Measurements from ENCODE around the gene SPTB.

Gene SPTB

DNA sequence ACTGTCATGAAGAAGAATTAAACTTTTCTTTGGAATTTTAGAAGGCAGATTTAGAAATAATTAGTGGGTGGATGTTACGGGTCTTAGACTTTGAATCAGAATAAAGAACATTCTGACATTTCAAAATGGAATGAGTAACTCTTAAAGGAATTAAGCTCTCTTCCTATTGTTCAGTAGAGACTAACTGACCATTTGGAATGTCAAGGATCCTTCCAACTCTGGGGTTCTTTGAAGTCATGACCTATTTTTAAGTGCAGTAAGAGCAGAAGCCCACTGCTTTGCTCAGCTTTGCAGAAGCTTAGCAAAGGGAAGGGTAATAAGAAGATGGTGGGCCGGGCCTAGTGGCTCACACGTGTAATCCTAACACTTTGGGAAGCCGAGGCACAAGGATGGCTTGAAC lies 38.5 kb upstream of the SPTB start:
- Histone ChIP-seq H3K27ac (ENCODE audit: low read length) (no peak overlapping the region), H3K4me2 (ENCODE audit: low read depth, low read length) (no peak overlapping the region), H3K4me3 (ENCODE audit: low read length) (no peak overlapping the region), H3F3A (ENCODE audit: insufficient read depth, low read length) (no peaks in the 10 kb centered on the region), H3K9me2 (replicated peaks; ENCODE audit: insufficient read depth, low read length) (no peaks in the 10 kb centered on the region), H3K9ac (ENCODE audit: low read length) (no peak overlapping the region), H3K36me3 (replicated peaks; ENCODE audit: insufficient read depth, low read length) (no peaks in the 10 kb centered on the region), H3K27me3 (replicated peaks; ENCODE audit: insufficient read depth, low read length) (no peaks in the 10 kb centered on the region), H3K4me1 (ENCODE audit: low read length) (0 out of 2 replicates have a peak, but pooled peaks cover 5% of the 10 kb centered on the region), H3K9me3 (replicated peaks; ENCODE audit: insufficient read depth, low read length) (no peaks in the 10 kb centered on the region), H3K79me2 (ENCODE audit: low read length) (peaks cover 69% of the 10 kb centered on the region), H4K20me1 (ENCODE audit: insufficient read depth, low read length) (no peaks in the 10 kb centered on the region), H2AFZ (ENCODE audit: low read length) (no peak overlapping the region)
- DNase-seq: no peak
- TF ChIP-seq EZH2 (optimal IDR thresholded peaks at IDR 0.05; ENCODE audit: low read depth, low read length): no peak
- TF ChIP-seq, protein P1, sequence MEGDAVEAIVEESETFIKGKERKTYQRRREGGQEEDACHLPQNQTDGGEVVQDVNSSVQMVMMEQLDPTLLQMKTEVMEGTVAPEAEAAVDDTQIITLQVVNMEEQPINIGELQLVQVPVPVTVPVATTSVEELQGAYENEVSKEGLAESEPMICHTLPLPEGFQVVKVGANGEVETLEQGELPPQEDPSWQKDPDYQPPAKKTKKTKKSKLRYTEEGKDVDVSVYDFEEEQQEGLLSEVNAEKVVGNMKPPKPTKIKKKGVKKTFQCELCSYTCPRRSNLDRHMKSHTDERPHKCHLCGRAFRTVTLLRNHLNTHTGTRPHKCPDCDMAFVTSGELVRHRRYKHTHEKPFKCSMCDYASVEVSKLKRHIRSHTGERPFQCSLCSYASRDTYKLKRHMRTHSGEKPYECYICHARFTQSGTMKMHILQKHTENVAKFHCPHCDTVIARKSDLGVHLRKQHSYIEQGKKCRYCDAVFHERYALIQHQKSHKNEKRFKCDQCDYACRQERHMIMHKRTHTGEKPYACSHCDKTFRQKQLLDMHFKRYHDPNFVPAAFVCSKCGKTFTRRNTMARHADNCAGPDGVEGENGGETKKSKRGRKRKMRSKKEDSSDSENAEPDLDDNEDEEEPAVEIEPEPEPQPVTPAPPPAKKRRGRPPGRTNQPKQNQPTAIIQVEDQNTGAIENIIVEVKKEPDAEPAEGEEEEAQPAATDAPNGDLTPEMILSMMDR (IDR thresholded peaks at IDR 0.05; ENCODE audit: low read length): no peak
- no peak for TF ChIP-seq EZH2phosphoT487 (IDR thresholded peaks at IDR 0.05; ENCODE audit: low read length)

DNA sequence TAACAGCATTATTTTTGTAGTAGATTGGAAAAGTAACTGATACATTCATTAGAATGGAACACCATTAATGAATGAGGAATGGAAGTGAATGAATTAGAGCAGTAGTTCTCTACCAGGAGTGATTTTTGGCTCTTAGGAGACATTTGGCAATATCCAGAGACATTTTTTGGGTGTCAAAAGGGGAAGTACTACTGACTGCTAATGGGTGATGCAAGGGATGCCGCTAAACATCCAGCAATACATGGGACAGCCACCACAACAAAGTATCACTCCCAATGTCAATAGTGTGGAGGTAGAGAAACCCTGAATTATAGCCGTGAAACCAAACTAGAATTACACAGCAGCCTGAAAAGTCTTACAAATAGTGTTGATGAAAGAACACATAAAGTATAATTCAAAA lies 36.1 kb upstream of the SPTB start:
- no peak overlapping the region for H3K4me3 ChIP-seq (ENCODE audit: low read length)
- TF ChIP-seq EZH2phosphoT487 (IDR thresholded peaks at IDR 0.05; ENCODE audit: low read length): no peak
- TF ChIP-seq, protein P1 (IDR thresholded peaks at IDR 0.05; ENCODE audit: low read length): no peak
- TF ChIP-seq EZH2 (optimal IDR thresholded peaks at IDR 0.05; ENCODE audit: low read depth, low read length): no peak
- peaks cover 59% of the 10 kb centered on the region for H3K79me2 ChIP-seq (ENCODE audit: low read length)
- H3K9me2 ChIP-seq (replicated peaks; ENCODE audit: insufficient read depth, low read length): no peaks in the 10 kb centered on the region
- no peaks in the 10 kb centered on the region for H3K9me3 ChIP-seq (replicated peaks; ENCODE audit: insufficient read depth, low read length)
- H3K27me3 ChIP-seq (replicated peaks; ENCODE audit: insufficient read depth, low read length): no peaks in the 10 kb centered on the region
- no peak overlapping the region for H3K9ac ChIP-seq (ENCODE audit: low read length)
- peaks cover 10% of the 10 kb centered on the region; the same call in 1 of the 2 replicates for H3K4me1 ChIP-seq (ENCODE audit: low read length)
- no peaks in the 10 kb centered on the region for H3K36me3 ChIP-seq (replicated peaks; ENCODE audit: insufficient read depth, low read length)
- H3F3A ChIP-seq (ENCODE audit: insufficient read depth, low read length): no peaks in the 10 kb centered on the region
- H3K27ac ChIP-seq (ENCODE audit: low read length): no peak overlapping the region
- DNase-seq: no peak
- H4K20me1 ChIP-seq (ENCODE audit: insufficient read depth, low read length): no peaks in the 10 kb centered on the region
- H3K4me2 ChIP-seq (ENCODE audit: low read depth, low read length): no peak overlapping the region
- no peak overlapping the region for H2AFZ ChIP-seq (ENCODE audit: low read length)

DNA sequence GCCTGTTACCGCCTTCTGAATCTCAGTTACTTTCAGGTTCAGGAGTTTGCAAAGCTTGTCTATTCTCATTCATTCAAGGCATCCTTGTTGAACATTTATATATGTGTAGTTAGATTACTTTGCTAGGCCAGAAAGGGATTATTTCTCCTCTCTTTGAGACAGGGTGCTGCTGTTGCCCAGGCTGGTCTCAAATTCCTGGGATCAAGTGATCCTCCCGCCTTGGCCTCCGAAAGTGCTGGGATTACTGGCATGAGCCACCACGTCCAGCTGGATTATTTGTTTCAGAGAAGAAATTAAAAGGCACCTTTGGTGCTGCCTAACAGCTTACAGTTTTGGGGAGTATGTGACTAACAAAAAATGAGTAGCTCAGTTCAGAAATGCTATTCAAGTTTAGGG lies 35.3 kb upstream of the SPTB start:
- Histone ChIP-seq H3F3A (ENCODE audit: insufficient read depth, low read length) (no peaks in the 10 kb centered on the region), H3K27ac (ENCODE audit: low read length) (peak overlapping the region; percentile 54; the same call in 1 of the 2 replicates), H3K36me3 (replicated peaks; ENCODE audit: insufficient read depth, low read length) (no peaks in the 10 kb centered on the region), H4K20me1 (ENCODE audit: insufficient read depth, low read length) (no peaks in the 10 kb centered on the region), H3K4me3 (ENCODE audit: low read length) (peak overlapping the region; percentile 86), H3K79me2 (ENCODE audit: low read length) (peaks cover 53% of the 10 kb centered on the region), H3K9ac (ENCODE audit: low read length) (peak overlapping the region; percentile 91; the same call in 1 of the 2 replicates), H3K27me3 (replicated peaks; ENCODE audit: insufficient read depth, low read length) (no peaks in the 10 kb centered on the region), H3K9me2 (replicated peaks; ENCODE audit: insufficient read depth, low read length) (no peaks in the 10 kb centered on the region), H3K9me3 (replicated peaks; ENCODE audit: insufficient read depth, low read length) (no peaks in the 10 kb centered on the region), H2AFZ (ENCODE audit: low read length) (peak overlapping the region; percentile 74; the same call in 1 of the 2 replicates), H3K4me2 (ENCODE audit: low read depth, low read length) (peak overlapping the region; percentile 77), H3K4me1 (ENCODE audit: low read length) (peaks cover 10% of the 10 kb centered on the region; the same call in 1 of the 2 replicates)
- TF ChIP-seq EZH2phosphoT487 (IDR thresholded peaks at IDR 0.05; ENCODE audit: low read length) (no peak), EZH2 (optimal IDR thresholded peaks at IDR 0.05; ENCODE audit: low read depth, low read length) (no peak)
- TF ChIP-seq, protein P1 (IDR thresholded peaks at IDR 0.05; ENCODE audit: low read length): no peak
- no peak for DNase-seq
